Tibial artery (tissue), 4 donors: ENCODE measurements around the gene DNAH12.
"Not testable (repeated sequence)": the region's sequence is repeated elsewhere in the genome, so short reads cannot be mapped to it uniquely, and the experiment has no call there.

Source experiments
- DNase-seq, 2 donors: peaks; one replicate each; pipeline ENCODE4 v3.0.0-alpha.2; 2019
- H3K27ac ChIP-seq, 2 donors: fragments of 200-600 bp; sonication (generic) in 1 of 2; 1 replicate in 1 of 2; 2 replicates in 1 of 2; pipeline ENCODE4 v1.5.1; 2018 to 2019; ENCODE audit warnings: mild to moderate bottlenecking in 1 of 2
- H3K27me3 ChIP-seq, 2 donors: fragments of 200-600 bp; sonication (generic) in 1 of 2; one replicate each; pipeline versions ENCODE4 v1.5.1 to v1.6.0; 2016 to 2019
- H3K36me3 ChIP-seq, 3 donors: fragments of 200-600 bp; sonication (generic) in 2 of 3; one replicate each; pipeline ENCODE4 v1.5.1; 2016 to 2019; ENCODE audit warnings: mild to moderate bottlenecking in 2 of 3
- H3K4me1 ChIP-seq, 4 donors: fragments of 200-600 bp; sonication (generic) in 2 of 4; 1 replicate in 3 of 4; 2 replicates in 1 of 4; pipeline ENCODE4 v1.5.1; 2016 to 2019
- H3K4me3 ChIP-seq, 2 donors: fragments of 200-600 bp; sonication (generic) in 1 of 2; 1 replicate in 1 of 2; 2 replicates in 1 of 2; pipeline ENCODE4 v1.5.1; 2018 to 2019; ENCODE audit warnings: mild to moderate bottlenecking in 2 of 2
- H3K9me3 ChIP-seq, 3 donors: fragments of 200-600 bp; sonication (generic) in 1 of 3; one replicate each; pipeline ENCODE4 v1.5.1; 2016 to 2019
- intact Hi-C: fragments of 100-400 bp; cut with DNase I; formaldehyde crosslinking; loops from one replicate; pipeline ENCODE4 v1.15.0; 2023; ENCODE audit warnings: low total_unique reads
- TF ChIP-seq, protein P1 (sequence below), 2 experiments: fragments of 200-600 bp in 1 of 2; fragments of 450-650 bp in 1 of 2; IDR thresholded peaks; one replicate each; pipeline ENCODE4 v1.5.1; 2017 to 2019; ENCODE audit warnings: antibody characterized with exemption in 2 of 2, mild to moderate bottlenecking in 1 of 2, moderate library complexity in 1 of 2

The DNAH12 gene

DNA sequence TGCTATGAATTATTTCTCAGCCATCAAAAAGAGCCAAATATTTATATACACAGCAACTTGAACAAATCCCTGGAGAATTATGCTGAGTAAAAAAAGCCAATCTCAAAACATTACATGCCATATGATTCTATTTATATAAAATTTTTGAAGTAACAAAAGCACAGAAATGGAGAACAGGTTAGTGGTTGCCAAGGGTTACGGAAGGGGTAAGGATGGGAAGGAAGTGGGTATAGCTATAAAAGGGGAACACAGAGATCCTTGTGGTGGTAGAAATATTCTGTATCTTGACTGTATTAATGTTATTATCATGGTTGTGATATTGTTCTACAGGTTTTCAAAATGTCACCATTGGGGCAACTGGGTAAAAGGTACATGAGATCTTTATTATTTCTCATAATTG lies 189.4 kb downstream of the DNAH12 start:
- TF ChIP-seq, protein P1, sequence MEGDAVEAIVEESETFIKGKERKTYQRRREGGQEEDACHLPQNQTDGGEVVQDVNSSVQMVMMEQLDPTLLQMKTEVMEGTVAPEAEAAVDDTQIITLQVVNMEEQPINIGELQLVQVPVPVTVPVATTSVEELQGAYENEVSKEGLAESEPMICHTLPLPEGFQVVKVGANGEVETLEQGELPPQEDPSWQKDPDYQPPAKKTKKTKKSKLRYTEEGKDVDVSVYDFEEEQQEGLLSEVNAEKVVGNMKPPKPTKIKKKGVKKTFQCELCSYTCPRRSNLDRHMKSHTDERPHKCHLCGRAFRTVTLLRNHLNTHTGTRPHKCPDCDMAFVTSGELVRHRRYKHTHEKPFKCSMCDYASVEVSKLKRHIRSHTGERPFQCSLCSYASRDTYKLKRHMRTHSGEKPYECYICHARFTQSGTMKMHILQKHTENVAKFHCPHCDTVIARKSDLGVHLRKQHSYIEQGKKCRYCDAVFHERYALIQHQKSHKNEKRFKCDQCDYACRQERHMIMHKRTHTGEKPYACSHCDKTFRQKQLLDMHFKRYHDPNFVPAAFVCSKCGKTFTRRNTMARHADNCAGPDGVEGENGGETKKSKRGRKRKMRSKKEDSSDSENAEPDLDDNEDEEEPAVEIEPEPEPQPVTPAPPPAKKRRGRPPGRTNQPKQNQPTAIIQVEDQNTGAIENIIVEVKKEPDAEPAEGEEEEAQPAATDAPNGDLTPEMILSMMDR (IDR thresholded peaks at IDR 0.05) = no peak
- no peaks in the 10 kb centered on the region for H3K27me3 ChIP-seq
- H3K4me1 ChIP-seq = no peaks in the 10 kb centered on the region
- no peak overlapping the region for H3K27ac ChIP-seq
- H3K36me3 ChIP-seq = no peaks in the 10 kb centered on the region
- intact Hi-C loops = no loop called here
- H3K4me3 ChIP-seq = no peak overlapping the region
- no peak for DNase-seq
- no peaks in the 10 kb centered on the region for H3K9me3 ChIP-seq

DNA sequence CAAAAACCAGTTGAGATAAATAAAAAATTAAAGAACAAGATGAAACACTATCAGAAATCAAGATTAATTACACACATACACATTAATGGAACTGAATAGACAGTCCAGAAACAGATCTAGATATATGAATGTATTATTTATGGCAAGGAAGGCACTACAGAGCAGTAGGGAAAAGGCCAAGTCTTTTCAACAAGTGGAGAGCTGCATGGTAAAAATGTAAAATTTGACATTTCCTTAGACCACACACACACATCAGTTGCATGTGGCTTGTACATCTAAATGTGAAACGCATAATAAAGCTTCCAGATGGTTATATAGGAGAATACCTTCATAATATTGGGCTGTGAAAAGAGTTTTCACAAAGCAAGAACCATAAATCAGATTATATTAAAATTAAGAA lies 193.9 kb downstream of the DNAH12 start:
- Histone ChIP-seq H3K4me3 (no peak overlapping the region), H3K36me3 (no peaks in the 10 kb centered on the region), H3K4me1 (no peaks in the 10 kb centered on the region), H3K9me3 (no peaks in the 10 kb centered on the region), H3K27ac (no peak overlapping the region), H3K27me3 (no peaks in the 10 kb centered on the region)
- TF ChIP-seq, protein P1 (IDR thresholded peaks at IDR 0.05) = no peak
- intact Hi-C loops = no loop called here
- DNase-seq = no peak

DNA sequence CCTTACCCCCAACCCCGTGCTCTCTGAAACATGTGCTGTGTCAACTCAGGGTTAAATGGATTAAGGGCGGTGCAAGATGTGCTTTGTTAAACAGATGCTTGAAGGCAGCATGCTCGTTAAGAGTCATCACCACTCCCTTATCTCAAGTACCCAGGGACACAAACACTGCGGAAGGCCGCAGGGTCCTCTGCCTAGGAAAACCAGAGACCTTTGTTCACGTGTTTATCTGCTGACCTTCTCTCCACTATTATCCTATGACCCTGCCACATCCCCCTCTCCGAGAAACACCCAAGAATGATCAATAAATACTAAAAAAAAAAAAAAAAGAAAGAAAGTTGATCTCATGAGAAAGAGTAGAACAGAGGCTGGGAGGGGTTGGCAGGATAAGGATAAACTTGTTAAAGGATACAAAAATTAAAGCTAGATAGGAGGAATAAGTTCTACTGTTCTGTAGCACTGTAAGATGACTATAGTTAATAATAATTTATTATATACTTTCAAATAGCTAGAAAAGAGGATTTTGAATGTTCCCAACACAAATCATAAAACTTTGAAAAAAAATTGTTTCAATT lies 205.0 kb downstream of the DNAH12 start:
- DNase-seq, H3K27me3 ChIP-seq, H3K27ac ChIP-seq, H3K9me3 ChIP-seq, H3K4me3 ChIP-seq, H3K36me3 ChIP-seq, intact Hi-C loops, H3K4me1 ChIP-seq: not testable (repeated sequence)

DNA sequence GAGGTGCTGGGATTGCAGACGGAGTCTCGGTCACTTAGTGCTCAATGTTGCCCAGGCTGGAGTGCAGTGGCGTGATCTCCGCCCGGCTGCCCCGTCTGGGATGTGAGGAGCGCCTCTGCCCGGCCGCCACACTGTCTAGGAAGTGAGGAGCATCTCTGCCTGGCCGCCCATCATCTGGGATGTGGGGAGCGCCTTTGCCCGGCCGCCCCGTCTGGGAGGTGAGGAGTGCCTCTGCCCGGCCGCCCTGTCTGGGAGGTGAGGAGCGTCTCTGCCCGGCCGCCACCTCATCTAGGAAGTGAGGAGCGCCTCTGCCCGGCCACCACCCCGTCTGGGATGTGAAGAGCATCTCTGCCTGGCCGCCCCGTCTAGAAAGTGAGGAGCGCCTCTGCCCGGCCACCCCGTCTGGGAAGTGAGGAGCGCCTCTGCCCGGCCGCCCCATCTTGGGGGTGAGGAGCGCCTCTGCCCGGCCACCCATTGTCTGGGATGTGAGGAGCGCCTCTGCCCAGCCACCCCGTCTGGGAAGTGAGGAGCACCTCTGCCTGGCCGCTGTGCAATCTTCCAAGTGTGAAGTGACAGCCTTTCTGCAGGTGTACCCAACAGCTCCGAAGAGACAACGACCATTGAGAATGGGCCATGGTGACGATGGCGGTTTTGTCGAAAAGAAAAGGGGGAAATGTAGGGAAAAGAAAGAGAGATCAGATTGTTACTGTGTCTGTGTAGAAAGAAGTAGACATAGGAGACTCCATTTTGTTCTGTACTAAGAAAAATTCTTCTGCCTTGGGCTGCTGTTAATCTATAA lies 205.7 kb downstream of the DNAH12 start:
- H3K27me3 ChIP-seq, intact Hi-C loops, H3K4me3 ChIP-seq, H3K27ac ChIP-seq, H3K9me3 ChIP-seq, DNase-seq, H3K4me1 ChIP-seq, H3K36me3 ChIP-seq: not testable (repeated sequence)

DNA sequence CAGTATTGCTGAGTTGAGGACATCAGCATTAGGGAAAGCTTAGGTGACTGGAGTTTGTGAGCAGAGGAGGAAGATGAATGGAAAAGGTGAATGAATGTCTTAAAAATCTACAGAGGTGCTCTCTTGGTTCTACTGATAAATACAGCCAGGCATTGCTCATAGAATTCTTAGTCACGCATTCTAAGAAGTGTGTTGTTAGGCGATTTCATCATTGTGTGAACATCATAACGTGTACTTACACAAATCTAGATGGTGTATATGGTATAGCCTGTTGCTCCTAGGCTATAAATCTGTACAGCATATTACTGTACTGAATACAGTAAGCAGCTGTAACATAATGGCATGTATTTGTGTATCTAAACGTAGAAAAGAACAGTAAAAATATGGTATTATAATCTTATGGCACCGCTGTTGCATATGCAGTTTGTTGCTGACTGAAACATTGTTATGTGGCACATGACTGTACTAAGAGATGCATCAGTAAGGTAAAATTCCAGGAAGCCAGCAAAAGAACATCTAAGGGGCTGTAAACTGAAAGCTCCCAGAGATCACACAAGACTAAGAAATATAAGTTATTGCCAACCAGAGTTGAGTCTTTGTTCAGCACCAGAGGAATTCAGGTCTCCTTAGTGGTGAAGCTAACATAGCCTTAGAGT lies 208.7 kb downstream of the DNAH12 start:
- Histone ChIP-seq H3K27me3 (no peaks in the 10 kb centered on the region), H3K9me3 (no peaks in the 10 kb centered on the region), H3K4me3 (no peak overlapping the region), H3K36me3 (no peaks in the 10 kb centered on the region), H3K27ac (no peak overlapping the region), H3K4me1 (no peaks in the 10 kb centered on the region)
- DNase-seq = no peak
- intact Hi-C loops = no loop called here
- TF ChIP-seq, protein P1 (IDR thresholded peaks at IDR 0.05) = no peak

DNA sequence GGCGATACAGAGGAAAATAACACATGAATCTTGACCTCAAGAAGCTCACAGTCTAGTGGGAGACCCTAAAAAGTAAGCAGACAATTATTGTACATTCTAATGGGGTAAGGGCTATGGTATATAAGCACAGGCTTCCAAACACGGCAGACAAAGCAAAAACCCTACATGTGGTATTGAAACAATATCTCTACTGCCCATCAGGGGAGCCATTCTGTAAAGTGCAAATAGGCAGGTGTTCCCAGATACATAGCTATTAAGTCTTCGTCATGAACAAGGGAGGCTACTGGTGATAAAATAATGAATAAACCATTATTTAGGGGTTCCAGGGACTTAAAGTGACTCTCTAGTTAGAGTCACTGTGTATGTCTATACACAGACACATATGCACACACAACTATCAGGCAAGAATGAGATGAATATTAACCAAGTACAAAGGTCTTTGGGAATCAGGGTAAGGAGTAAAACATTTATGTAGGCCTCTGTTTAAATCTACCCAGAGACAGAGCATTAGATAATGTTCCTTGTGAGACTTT lies 213.0 kb downstream of the DNAH12 start:
- TF ChIP-seq, protein P1 (IDR thresholded peaks at IDR 0.05) = no peak
- intact Hi-C loops = no loop called here
- Histone ChIP-seq H3K27ac (no peak overlapping the region), H3K9me3 (no peaks in the 10 kb centered on the region), H3K36me3 (no peaks in the 10 kb centered on the region), H3K27me3 (no peaks in the 10 kb centered on the region), H3K4me3 (no peak overlapping the region), H3K4me1 (no peaks in the 10 kb centered on the region)
- DNase-seq = no peak

DNA sequence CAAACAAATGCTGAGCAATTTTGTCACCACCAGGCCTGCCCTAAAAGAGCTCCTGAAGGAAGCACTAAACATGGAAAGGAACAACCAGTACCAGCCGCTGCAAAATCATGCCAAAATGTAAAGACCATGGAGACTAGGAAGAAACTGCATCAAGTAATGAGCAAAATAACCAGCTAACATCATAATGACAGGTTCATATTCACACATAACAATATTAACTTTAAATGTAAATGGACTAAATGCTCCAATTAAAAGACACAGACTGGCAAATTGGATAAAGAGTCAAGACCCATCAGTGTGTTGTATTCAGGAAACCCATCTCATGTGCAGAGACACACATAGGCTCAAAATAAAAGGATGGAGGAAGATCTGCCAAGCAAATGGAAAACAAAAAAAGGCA lies 217.6 kb downstream of the DNAH12 start:
- intact Hi-C loops, DNase-seq, H3K27me3 ChIP-seq, H3K4me3 ChIP-seq, H3K27ac ChIP-seq, H3K4me1 ChIP-seq, H3K9me3 ChIP-seq, H3K36me3 ChIP-seq: not testable (repeated sequence)
